H1 (cell line): ENCODE measurements around the gene WDR11.

Experiments
- ATF3 ChIP-seq: IDR thresholded peaks from 2 replicates; pipeline ENCODE4 v1.6.1; 2011; ENCODE audit warnings: low read depth, mild to moderate bottlenecking, low read length; ENCODE audit not compliant: insufficient read depth
- CEBPB ChIP-seq: IDR thresholded peaks from 2 replicates; pipeline ENCODE4 v1.6.1; 2012; ENCODE audit warnings: low read depth, low read length
- CTCF ChIP-seq, 3 experiments: IDR thresholded peaks; 1 replicate in 2 of 3; 2 replicates in 1 of 3; pipeline versions ENCODE4 v1.5.1 to v1.6.1; 2011; ENCODE audit warnings: low read length in 3 of 3, mild to moderate bottlenecking in 3 of 3, inconsistent platforms in 2 of 3, low read depth in 1 of 3, moderate library complexity in 1 of 3; ENCODE audit not compliant: insufficient read depth in 1 of 3; ENCODE audit errors: control extremely low read depth in 1 of 3
- EZH2 ChIP-seq: fragments of 200-600 bp; sonication (generic); IDR thresholded peaks from 2 replicates; pipeline ENCODE4 v1.7.1; 2012; ENCODE audit warnings: low read depth, mild to moderate bottlenecking, moderate library complexity, low read length, inconsistent platforms; ENCODE audit not compliant: severe bottlenecking
- HDAC2 ChIP-seq, 2 experiments: fragments of 300-600 bp in 1 of 2; sonication (generic) in 1 of 2; IDR thresholded peaks; 2 replicates each; pipeline ENCODE4 v1.6.1; 2011 to 2012; ENCODE audit warnings: low read depth in 2 of 2, low read length in 2 of 2, mild to moderate bottlenecking in 2 of 2, moderate library complexity in 2 of 2, borderline replicate concordance in 1 of 2, inconsistent platforms in 1 of 2
- JUND ChIP-seq: IDR thresholded peaks from 2 replicates; pipeline ENCODE4 v1.6.1; 2011; ENCODE audit warnings: mild to moderate bottlenecking, improper control_type of control experiment, low read length
- MAX ChIP-seq: IDR thresholded peaks from 2 replicates; pipeline ENCODE4 v1.6.1; 2012; ENCODE audit warnings: inconsistent platforms
- POLR2A ChIP-seq, 2 experiments: IDR thresholded peaks; 1 replicate in 1 of 2; 2 replicates in 1 of 2; pipeline ENCODE4 v1.6.1; 2011; ENCODE audit warnings: low read depth in 2 of 2, low read length in 2 of 2, mild to moderate bottlenecking in 2 of 2; ENCODE audit errors: control extremely low read depth in 1 of 2
- POLR2AphosphoS5 ChIP-seq: IDR thresholded peaks from 2 replicates; pipeline ENCODE4 v1.6.1; 2011; ENCODE audit warnings: low read depth, low read length
- RAD21 ChIP-seq, 2 experiments: IDR thresholded peaks in 1 of 2; conservative IDR thresholded peaks in 1 of 2; 2 replicates each; pipeline ENCODE4 v1.6.1; 2011; ENCODE audit warnings: low read depth in 2 of 2, low read length in 2 of 2, improper control_type of control experiment in 1 of 2, inconsistent platforms in 1 of 2, mild to moderate bottlenecking in 1 of 2, moderate library complexity in 1 of 2
- SIN3A ChIP-seq, 2 experiments: IDR thresholded peaks in 1 of 2; conservative IDR thresholded peaks in 1 of 2; 2 replicates each; pipeline ENCODE4 v1.6.1; 2011 to 2012; ENCODE audit warnings: low read length in 2 of 2, improper control_type of control experiment in 1 of 2, low read depth in 1 of 2, mild to moderate bottlenecking in 1 of 2
- SUZ12 ChIP-seq: fragments of 200-600 bp; sonication (generic); IDR thresholded peaks from 2 replicates; pipeline ENCODE4 v1.6.1; 2012; ENCODE audit warnings: mild to moderate bottlenecking, inconsistent platforms, low read length, moderate library complexity, mixed read lengths
- USF2 ChIP-seq: IDR thresholded peaks from 2 replicates; pipeline ENCODE4 v1.6.1; 2011; ENCODE audit warnings: low read length, improper control_type of control experiment

- TF ChIP-seq EZH2 (no peak), SIN3A (conservative IDR thresholded peaks at IDR 0.05 in 1 of 2, IDR thresholded peaks at IDR 0.05 in 1 of 2; ENCODE audit: low read depth in 1 of 2, low read length in 2 of 2) (no peak), CTCF (IDR thresholded peaks at IDR 0.05; ENCODE audit: control extremely low read depth in 1 of 3, insufficient read depth in 1 of 3, low read depth in 1 of 3, low read length in 3 of 3) (no peak), RAD21 (IDR thresholded peaks at IDR 0.05 in 1 of 2, conservative IDR thresholded peaks at IDR 0.05 in 1 of 2; ENCODE audit: low read depth in 2 of 2, low read length in 2 of 2) (no peak), HDAC2 (IDR thresholded peaks at IDR 0.05; ENCODE audit: borderline replicate concordance in 1 of 2, low read depth in 2 of 2, low read length in 2 of 2) (no peak), POLR2A (IDR thresholded peaks at IDR 0.05; ENCODE audit: control extremely low read depth in 1 of 2, low read depth in 2 of 2, low read length in 2 of 2) (no peak), MAX (no peak), JUND (no peak), POLR2AphosphoS5 (no peak), CEBPB (no peak), SUZ12 (no peak), ATF3 (no peak), USF2 (no peak)
Observed at GRCh38 chr10:120835603-120836002, 15.6 kb upstream of the WDR11 start.
